ENCODE measurements around the gene LRMDA. TPM values are rescaled to one million over a fixed set of nuclear protein-coding genes. Genes with fewer than 3 reads are reported as not detected.

LRMDA gene
- total RNA-seq, 4 donors from 2014 or later = 0.88 to 14.1 (median 5.1) TPM; not detected in 1

DNA sequence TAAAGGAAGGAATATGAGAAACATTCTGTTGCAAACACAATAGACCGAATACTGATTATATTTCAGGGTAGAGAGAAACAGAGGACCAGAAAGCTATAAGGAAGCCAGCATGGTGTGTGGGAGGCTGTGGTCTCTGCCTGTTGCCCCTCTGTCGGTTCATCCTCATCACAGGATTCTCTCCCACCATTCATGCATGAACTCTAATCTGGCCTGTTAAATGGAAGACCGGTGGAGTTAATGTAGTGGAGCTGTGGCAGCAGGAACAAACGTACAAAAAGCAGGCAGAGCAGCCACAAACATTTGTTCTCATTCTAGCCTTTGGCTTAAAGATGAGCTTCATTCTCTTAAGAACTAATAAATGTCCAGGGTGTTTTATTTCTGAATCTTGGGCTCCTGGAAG is 902.4 kb downstream of the LRMDA start:
- no peak for DNase-seq
- 75 to 80% methylated on average over 4 of the region's 4 CpGs for WGBS, 2 donors
- H3K36me3 ChIP-seq = no peaks in the 10 kb centered on the region
- no peaks in the 10 kb centered on the region for H3K27me3 ChIP-seq
- TF ChIP-seq POLR2A (IDR thresholded peaks at IDR 0.05) = no peak
- TF ChIP-seq, protein P1, sequence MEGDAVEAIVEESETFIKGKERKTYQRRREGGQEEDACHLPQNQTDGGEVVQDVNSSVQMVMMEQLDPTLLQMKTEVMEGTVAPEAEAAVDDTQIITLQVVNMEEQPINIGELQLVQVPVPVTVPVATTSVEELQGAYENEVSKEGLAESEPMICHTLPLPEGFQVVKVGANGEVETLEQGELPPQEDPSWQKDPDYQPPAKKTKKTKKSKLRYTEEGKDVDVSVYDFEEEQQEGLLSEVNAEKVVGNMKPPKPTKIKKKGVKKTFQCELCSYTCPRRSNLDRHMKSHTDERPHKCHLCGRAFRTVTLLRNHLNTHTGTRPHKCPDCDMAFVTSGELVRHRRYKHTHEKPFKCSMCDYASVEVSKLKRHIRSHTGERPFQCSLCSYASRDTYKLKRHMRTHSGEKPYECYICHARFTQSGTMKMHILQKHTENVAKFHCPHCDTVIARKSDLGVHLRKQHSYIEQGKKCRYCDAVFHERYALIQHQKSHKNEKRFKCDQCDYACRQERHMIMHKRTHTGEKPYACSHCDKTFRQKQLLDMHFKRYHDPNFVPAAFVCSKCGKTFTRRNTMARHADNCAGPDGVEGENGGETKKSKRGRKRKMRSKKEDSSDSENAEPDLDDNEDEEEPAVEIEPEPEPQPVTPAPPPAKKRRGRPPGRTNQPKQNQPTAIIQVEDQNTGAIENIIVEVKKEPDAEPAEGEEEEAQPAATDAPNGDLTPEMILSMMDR (IDR thresholded peaks at IDR 0.05) = no peak
- peak overlapping the region in 2 of 4 donors; percentile 8 to 30 for H3K27ac ChIP-seq
- H3K4me3 ChIP-seq = no peak overlapping the region
- no peaks in the 10 kb centered on the region for H3K9me3 ChIP-seq
- intact Hi-C loops (cut with DNase I) = no loop called here
- H3K4me1 ChIP-seq = peaks cover 0 to 32% (median 4%) of the 10 kb centered on the region in 3 donors

DNA sequence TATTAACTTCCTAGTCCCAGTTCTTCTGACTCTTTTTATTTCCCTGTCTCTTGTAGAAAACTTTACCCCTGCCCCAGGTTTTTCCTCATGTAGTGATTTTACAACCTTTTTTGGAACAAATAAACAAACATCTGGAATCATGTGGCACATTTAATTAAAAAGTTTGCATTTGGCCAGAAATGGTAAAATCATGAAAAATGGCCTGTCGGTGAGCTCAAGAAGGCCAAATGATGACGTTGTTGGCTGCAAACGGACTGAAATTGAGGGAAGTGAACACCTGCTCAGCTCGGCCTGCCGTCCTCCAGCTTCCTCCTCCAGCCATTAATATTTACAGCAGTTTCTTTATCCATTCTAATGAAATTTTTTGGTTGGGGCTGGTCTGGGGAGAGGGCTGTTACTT is 902.8 kb downstream of the LRMDA start:
- Histone ChIP-seq H3K27me3 (no peaks in the 10 kb centered on the region), H3K9me3 (no peaks in the 10 kb centered on the region), H3K4me3 (no peak overlapping the region), H3K36me3 (no peaks in the 10 kb centered on the region), H3K4me1 (peaks cover 0 to 32% (median 4%) of the 10 kb centered on the region in 3 donors), H3K27ac (peak overlapping the region in 2 of 4 donors; percentile 8 to 30)
- no peak for DNase-seq
- TF ChIP-seq, protein P1 (IDR thresholded peaks at IDR 0.05) = no peak
- TF ChIP-seq POLR2A (IDR thresholded peaks at IDR 0.05) = no peak
- intact Hi-C loops (cut with DNase I) = no loop called here
- 73 to 88% methylated on average over 5 of the region's 5 CpGs for WGBS, 2 donors

DNA sequence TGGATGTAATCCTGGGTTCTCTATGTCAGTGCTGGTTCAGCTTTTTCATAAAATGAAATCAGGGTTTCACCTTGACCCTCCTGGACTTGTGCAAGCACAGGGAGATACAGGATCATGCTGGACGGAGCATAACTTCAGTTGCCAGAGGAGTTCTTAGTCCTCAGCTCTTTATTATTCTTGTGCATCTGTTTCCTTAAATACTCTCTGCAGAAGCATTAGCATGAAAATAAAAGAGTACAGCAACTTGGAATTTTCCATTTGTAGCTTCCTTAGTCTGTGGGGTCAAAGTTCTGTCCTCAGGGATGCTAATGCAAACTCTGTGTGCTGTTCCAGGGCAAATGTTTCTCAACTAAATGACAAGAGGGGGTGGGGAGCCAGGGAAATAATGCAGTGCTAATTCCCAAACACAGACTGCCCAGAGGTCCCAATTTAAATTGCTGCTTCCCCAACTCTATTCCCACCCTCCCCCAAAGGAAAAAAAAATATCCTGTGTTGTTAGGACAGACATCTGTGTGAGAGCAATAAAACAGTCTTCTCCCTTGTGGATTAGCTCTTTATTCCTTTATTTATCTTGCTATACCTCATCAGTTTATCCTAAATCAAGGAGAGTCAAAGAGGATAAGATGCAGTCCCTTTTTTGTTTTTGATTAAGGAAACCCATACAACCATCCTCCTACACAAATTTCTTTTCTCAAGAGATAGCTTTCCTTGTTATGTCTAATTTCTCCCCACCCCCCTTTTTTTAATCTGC is 905.0 kb downstream of the LRMDA start:
- Histone ChIP-seq H3K4me3 (no peak overlapping the region), H3K36me3 (no peaks in the 10 kb centered on the region), H3K9me3 (no peaks in the 10 kb centered on the region), H3K27ac (peak overlapping the region in 3 of 4 donors; percentile 15 to 36 (median 31)), H3K27me3 (no peaks in the 10 kb centered on the region), H3K4me1 (peaks cover 0 to 21% (median 0%) of the 10 kb centered on the region in 3 donors)
- TF ChIP-seq, protein P1 (IDR thresholded peaks at IDR 0.05) = no peak
- TF ChIP-seq POLR2A (IDR thresholded peaks at IDR 0.05) = no peak
- intact Hi-C loops (cut with DNase I) = no loop called here
- 53 to 73% methylated on average over 1 of the region's 1 CpG for WGBS, 2 donors
- no peak for DNase-seq

DNA sequence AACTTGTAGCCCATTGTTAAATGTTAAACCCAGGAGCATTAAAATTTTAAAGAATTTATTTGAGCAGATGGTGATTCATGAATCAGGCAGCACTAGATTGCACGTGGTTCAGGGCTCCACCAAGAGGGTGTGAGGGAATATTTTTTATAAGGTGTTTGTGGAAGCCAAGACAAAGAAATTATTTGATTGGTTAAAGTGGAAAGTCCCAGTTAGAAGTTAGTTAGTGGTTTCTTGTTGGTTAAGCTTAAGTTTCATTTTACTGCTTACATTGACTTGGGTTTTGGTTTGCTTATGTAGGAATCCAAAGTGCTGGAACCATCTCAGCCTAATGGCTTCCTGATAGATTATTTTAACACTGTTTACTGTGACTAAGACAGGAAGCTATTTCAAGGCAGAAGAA is 906.2 kb downstream of the LRMDA start:
- Histone ChIP-seq H3K9me3 (no peaks in the 10 kb centered on the region), H3K27ac (no peak overlapping the region), H3K4me3 (no peak overlapping the region), H3K27me3 (no peaks in the 10 kb centered on the region), H3K36me3 (no peaks in the 10 kb centered on the region), H3K4me1 (peaks cover 0 to 21% (median 0%) of the 10 kb centered on the region in 3 donors)
- TF ChIP-seq POLR2A (IDR thresholded peaks at IDR 0.05) = no peak
- WGBS, 2 donors = 15 to 22% methylated on average over 1 of the region's 1 CpG
- DNase-seq = no peak
- intact Hi-C loops (cut with DNase I) = no loop called here

DNA sequence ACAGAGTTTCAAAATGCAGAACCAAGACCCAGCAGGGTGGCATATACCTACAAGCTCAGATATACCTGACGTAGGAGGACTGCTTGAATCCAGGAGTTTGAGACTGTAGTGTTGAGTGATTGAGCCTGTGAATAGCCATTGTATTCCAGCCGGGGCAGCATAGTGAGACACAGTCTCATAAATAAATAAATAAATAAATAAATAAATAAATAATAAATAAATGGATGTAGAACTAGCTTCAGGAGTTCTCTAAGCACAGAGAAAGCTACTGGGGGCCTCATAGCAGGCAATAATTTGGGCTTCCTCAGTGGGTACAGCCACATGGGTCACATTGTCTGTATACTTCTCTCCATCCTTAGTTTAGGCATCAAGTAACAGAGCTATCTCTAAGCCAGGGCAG is 906.8 kb downstream of the LRMDA start:
- H3K4me3 ChIP-seq = no peak overlapping the region
- TF ChIP-seq, protein P1 (IDR thresholded peaks at IDR 0.05) = no peak
- TF ChIP-seq POLR2A (IDR thresholded peaks at IDR 0.05) = no peak
- no peak overlapping the region for H3K27ac ChIP-seq
- DNase-seq = no peak
- no peaks in the 10 kb centered on the region for H3K36me3 ChIP-seq
- H3K4me1 ChIP-seq = peaks cover 0 to 21% (median 0%) of the 10 kb centered on the region in 3 donors
- intact Hi-C loops (cut with DNase I) = no loop called here
- H3K27me3 ChIP-seq = no peaks in the 10 kb centered on the region
- H3K9me3 ChIP-seq = no peaks in the 10 kb centered on the region
- 88 to 91% methylated on average over 2 of the region's 2 CpGs for WGBS, 2 donors
